ENCODE data around the gene CPD.

Gene CPD

GRCh38 chr17:30483159-30483558 lies 104.4 kb downstream of the CPD start:
- Histone ChIP-seq H3K9ac (no peak overlapping the region), H2AFZ (no peak overlapping the region), H3K27ac (no peak overlapping the region), H3K4me1 (peaks cover 4% of the 10 kb centered on the region), H3K79me2 (peaks cover 9% of the 10 kb centered on the region), H3K27me3 (ENCODE audit: control insufficient read depth, insufficient read depth, low read length) (no peaks in the 10 kb centered on the region), H3K36me3 (ENCODE audit: control insufficient read depth, insufficient read depth, low read length) (no peaks in the 10 kb centered on the region), H3K4me3 (ENCODE audit: low read depth, low read length) (no peak overlapping the region), H3K4me2 (ENCODE audit: low read length) (no peak overlapping the region), H3K9me3 (ENCODE audit: control insufficient read depth, low read length) (no peaks in the 10 kb centered on the region)
- TF ChIP-seq, protein P1, sequence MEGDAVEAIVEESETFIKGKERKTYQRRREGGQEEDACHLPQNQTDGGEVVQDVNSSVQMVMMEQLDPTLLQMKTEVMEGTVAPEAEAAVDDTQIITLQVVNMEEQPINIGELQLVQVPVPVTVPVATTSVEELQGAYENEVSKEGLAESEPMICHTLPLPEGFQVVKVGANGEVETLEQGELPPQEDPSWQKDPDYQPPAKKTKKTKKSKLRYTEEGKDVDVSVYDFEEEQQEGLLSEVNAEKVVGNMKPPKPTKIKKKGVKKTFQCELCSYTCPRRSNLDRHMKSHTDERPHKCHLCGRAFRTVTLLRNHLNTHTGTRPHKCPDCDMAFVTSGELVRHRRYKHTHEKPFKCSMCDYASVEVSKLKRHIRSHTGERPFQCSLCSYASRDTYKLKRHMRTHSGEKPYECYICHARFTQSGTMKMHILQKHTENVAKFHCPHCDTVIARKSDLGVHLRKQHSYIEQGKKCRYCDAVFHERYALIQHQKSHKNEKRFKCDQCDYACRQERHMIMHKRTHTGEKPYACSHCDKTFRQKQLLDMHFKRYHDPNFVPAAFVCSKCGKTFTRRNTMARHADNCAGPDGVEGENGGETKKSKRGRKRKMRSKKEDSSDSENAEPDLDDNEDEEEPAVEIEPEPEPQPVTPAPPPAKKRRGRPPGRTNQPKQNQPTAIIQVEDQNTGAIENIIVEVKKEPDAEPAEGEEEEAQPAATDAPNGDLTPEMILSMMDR (IDR thresholded peaks at IDR 0.05): no peak

DNA sequence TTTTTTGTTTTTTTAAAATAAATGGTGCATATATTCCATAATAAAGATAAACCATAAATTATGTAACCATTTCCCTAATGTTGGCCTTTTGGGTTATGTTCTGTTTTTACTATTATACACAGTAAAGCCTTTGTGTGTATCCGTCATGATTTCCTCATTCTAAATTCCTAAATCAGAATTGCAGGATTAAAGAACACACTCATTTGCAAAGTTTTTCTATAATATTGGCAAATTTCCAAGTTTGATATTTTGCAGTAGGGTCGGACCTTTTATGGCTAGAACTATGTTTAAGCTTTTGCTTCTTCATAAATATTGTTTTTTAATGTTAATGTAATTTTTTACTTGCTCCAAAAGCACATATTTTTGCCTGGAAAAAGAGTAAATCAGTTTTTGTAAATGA lies 115.1 kb downstream of the CPD start:
- Histone ChIP-seq H3K4me1 (no peaks in the 10 kb centered on the region), H3K4me2 (ENCODE audit: low read length) (no peak overlapping the region), H3K9me3 (ENCODE audit: control insufficient read depth, low read length) (no peaks in the 10 kb centered on the region), H3K27me3 (ENCODE audit: control insufficient read depth, insufficient read depth, low read length) (no peaks in the 10 kb centered on the region), H3K36me3 (ENCODE audit: control insufficient read depth, insufficient read depth, low read length) (no peaks in the 10 kb centered on the region), H2AFZ (no peak overlapping the region), H3K4me3 (ENCODE audit: low read depth, low read length) (no peak overlapping the region), H3K27ac (no peak overlapping the region), H3K79me2 (no peaks in the 10 kb centered on the region), H3K9ac (no peak overlapping the region)
- TF ChIP-seq, protein P1 (IDR thresholded peaks at IDR 0.05): no peak

DNA sequence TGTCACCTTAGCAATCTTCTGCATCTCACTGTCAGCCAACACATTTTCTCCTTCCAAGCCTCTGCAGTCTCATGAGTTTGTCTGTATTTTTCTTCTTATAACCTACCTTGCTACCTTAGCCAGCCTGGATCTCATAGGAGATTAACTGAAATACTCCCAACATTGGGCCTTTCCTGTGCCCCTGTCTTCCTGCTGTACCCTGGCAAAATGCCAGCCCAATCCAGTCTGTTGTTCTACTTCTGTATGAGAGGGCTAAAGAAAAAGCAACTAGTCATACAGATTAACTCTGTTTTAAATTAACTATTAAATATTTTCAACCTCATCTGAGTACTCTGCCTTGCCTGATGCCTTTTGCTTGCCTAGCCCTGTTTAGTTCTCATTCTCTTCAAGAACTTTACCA lies 116.9 kb downstream of the CPD start:
- H3K4me2 ChIP-seq (ENCODE audit: low read length): no peak overlapping the region
- H3K4me3 ChIP-seq (ENCODE audit: low read depth, low read length): no peak overlapping the region
- TF ChIP-seq, protein P1 (IDR thresholded peaks at IDR 0.05): no peak
- no peaks in the 10 kb centered on the region for H3K79me2 ChIP-seq
- no peak overlapping the region for H3K27ac ChIP-seq
- H3K27me3 ChIP-seq (ENCODE audit: control insufficient read depth, insufficient read depth, low read length): no peaks in the 10 kb centered on the region
- H3K4me1 ChIP-seq: no peaks in the 10 kb centered on the region
- H3K9me3 ChIP-seq (ENCODE audit: control insufficient read depth, low read length): no peaks in the 10 kb centered on the region
- H3K36me3 ChIP-seq (ENCODE audit: control insufficient read depth, insufficient read depth, low read length): no peaks in the 10 kb centered on the region
- no peak overlapping the region for H2AFZ ChIP-seq
- no peak overlapping the region for H3K9ac ChIP-seq

- Histone ChIP-seq H3K27me3 (ENCODE audit: control insufficient read depth, insufficient read depth, low read length) (no peaks in the 10 kb centered on the region), H3K36me3 (ENCODE audit: control insufficient read depth, insufficient read depth, low read length) (no peaks in the 10 kb centered on the region), H3K4me2 (ENCODE audit: low read length) (no peak overlapping the region), H3K4me1 (no peaks in the 10 kb centered on the region), H2AFZ (no peak overlapping the region), H3K9ac (no peak overlapping the region), H3K4me3 (ENCODE audit: low read depth, low read length) (no peak overlapping the region), H3K9me3 (ENCODE audit: control insufficient read depth, low read length) (no peaks in the 10 kb centered on the region), H3K79me2 (no peaks in the 10 kb centered on the region), H3K27ac (no peak overlapping the region)
- TF ChIP-seq, protein P1 (IDR thresholded peaks at IDR 0.05): no peak
These were observed 124.8 kb downstream of the CPD start for GRCh38 chr17:30503558-30503957.

- H3K4me3 ChIP-seq (ENCODE audit: low read depth, low read length): no peak overlapping the region
- no peaks in the 10 kb centered on the region for H3K36me3 ChIP-seq (ENCODE audit: control insufficient read depth, insufficient read depth, low read length)
- H3K27me3 ChIP-seq (ENCODE audit: control insufficient read depth, insufficient read depth, low read length): no peaks in the 10 kb centered on the region
- H3K79me2 ChIP-seq: no peaks in the 10 kb centered on the region
- H3K9me3 ChIP-seq (ENCODE audit: control insufficient read depth, low read length): no peaks in the 10 kb centered on the region
- H2AFZ ChIP-seq: no peak overlapping the region
- no peaks in the 10 kb centered on the region for H3K4me1 ChIP-seq
- TF ChIP-seq, protein P1 (IDR thresholded peaks at IDR 0.05): no peak
- no peak overlapping the region for H3K4me2 ChIP-seq (ENCODE audit: low read length)
- H3K27ac ChIP-seq: no peak overlapping the region
- H3K9ac ChIP-seq: no peak overlapping the region
These were observed 127.2 kb downstream of the CPD start for GRCh38 chr17:30505868-30506417.
